DND-41 (cell line): ENCODE measurements around the gene AGPAT3.

ENCODE experiments used
- EZH2 ChIP-seq: IDR thresholded peaks from 3 replicates; pipeline ENCODE4 v1.6.1; 2012; ENCODE audit warnings: borderline replicate concordance, low read depth, mild to moderate bottlenecking, moderate library complexity, low read length, inconsistent platforms; ENCODE audit not compliant: severe bottlenecking
- TF ChIP-seq, protein P1 (sequence below): IDR thresholded peaks from 2 replicates; pipeline ENCODE4 v1.5.1; 2012; ENCODE audit warnings: borderline replicate concordance, low read length, moderate library complexity, mild to moderate bottlenecking; ENCODE audit not compliant: poor library complexity, severe bottlenecking; ENCODE audit errors: extremely low read depth

DNA sequence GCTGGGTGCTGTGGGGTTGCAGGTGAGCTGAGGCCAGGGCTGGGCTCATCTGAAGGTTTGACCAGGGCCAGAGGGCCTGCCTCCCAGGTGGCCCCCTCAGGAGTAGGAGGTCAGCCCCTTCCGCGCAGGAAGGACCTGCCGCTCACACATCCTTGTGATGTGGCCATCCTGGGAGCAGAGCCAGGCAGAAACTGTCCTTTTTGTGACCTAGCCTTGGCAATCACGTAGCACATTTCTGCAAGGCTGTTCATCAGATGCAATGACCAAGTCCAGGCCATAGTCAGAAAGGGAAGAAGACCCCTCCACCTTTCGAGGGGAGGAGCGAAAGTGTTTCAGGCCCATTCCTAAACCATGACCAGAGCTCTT, 91.6 kb downstream of the AGPAT3 start:
- TF ChIP-seq, protein P1, sequence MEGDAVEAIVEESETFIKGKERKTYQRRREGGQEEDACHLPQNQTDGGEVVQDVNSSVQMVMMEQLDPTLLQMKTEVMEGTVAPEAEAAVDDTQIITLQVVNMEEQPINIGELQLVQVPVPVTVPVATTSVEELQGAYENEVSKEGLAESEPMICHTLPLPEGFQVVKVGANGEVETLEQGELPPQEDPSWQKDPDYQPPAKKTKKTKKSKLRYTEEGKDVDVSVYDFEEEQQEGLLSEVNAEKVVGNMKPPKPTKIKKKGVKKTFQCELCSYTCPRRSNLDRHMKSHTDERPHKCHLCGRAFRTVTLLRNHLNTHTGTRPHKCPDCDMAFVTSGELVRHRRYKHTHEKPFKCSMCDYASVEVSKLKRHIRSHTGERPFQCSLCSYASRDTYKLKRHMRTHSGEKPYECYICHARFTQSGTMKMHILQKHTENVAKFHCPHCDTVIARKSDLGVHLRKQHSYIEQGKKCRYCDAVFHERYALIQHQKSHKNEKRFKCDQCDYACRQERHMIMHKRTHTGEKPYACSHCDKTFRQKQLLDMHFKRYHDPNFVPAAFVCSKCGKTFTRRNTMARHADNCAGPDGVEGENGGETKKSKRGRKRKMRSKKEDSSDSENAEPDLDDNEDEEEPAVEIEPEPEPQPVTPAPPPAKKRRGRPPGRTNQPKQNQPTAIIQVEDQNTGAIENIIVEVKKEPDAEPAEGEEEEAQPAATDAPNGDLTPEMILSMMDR: no peak
- no peak for TF ChIP-seq EZH2
